GM12892 (cell line): ENCODE measurements around the gene CD247.

Experiments
- POLR2A ChIP-seq: IDR thresholded peaks from 2 replicates; pipeline ENCODE4 v1.6.1; 2011; ENCODE audit warnings: low read depth, low read length, control low read depth
- TAF1 ChIP-seq: IDR thresholded peaks from 2 replicates; pipeline ENCODE4 v1.6.1; 2011; ENCODE audit warnings: low read depth, mild to moderate bottlenecking, control low read depth, low read length, borderline replicate concordance

DNA sequence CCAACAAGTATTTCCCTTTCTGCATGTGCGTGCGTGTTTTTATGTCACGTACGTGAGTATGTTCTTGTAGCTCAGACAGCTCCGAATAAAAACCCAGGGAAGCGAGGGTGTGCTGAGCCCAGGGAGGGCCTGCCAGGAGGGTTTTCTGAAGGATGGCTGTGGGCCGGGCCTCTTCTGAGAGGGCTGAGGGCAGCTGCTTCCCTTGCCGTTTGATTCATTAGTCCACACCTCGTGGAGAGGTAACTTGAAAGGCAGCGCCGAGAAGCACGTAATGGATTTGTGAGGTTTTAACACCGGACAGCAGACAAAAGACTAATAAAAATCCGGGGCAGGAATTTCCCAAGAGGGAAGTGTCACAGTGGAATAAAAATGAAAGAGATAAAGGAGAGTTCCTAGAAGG is 29.5 kb downstream of the CD247 start:
- TF ChIP-seq POLR2A (no peak), TAF1 (no peak)
